ENCODE data around the gene FLVCR2.
"Not testable (repeated sequence)": the region's sequence is repeated elsewhere in the genome, so short reads cannot be mapped to it uniquely, and the experiment has no call there.

Gene FLVCR2

DNA sequence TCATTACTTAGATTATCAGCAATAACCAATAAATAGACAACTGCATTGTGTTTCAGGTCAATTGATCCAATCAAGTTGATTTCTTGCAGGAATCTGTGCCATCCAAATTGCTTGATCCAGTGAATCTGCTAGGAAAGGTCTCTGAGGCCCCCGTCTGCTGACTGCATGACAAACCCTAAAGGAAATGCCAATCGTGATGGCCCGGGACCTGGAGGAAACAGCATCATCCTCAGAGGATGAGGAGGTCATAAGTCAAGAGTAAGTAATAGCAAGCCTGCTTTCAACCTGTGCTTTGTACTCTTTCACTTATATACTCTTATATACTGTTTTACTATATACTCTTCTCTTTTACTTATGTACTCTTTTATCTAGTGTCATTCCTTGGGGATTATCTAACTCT is 84.5 kb downstream of the FLVCR2 start:
- DNase-seq (ENCODE audit: low spot score) = no peak

- no peak for DNase-seq (ENCODE audit: low spot score)
Observed at GRCh38 chr14:75667099-75667765, 88.8 kb downstream of the FLVCR2 start.

DNA sequence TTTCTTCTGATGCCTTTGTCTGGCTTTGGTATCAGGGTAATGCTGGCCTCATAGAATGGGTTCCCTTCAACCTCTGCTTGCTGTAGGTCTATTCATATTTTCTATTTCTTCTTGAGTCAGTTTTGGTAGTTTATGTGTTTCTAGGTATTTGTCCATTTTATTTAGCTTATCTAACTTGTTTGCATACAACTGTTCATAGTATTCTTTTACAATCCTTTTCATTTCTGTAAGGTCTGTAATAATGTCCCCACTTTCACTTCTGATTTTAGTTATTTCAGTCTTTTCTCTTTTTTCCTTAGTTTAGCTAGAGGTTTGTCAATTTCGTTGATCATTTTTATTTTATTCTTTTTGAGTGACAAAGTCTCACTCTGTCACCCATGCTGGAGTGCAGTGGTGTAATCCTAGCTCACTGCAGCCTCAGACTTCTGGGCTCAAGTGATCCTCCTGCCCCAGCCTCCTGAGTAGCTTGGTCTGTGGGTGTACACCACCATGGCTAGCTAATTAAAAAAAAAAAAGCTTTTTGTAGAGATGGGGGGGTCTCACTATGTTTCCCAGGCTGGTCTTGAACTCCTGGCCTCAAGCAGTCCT is 94.3 kb downstream of the FLVCR2 start:
- no peak for DNase-seq (ENCODE audit: low spot score)

DNA sequence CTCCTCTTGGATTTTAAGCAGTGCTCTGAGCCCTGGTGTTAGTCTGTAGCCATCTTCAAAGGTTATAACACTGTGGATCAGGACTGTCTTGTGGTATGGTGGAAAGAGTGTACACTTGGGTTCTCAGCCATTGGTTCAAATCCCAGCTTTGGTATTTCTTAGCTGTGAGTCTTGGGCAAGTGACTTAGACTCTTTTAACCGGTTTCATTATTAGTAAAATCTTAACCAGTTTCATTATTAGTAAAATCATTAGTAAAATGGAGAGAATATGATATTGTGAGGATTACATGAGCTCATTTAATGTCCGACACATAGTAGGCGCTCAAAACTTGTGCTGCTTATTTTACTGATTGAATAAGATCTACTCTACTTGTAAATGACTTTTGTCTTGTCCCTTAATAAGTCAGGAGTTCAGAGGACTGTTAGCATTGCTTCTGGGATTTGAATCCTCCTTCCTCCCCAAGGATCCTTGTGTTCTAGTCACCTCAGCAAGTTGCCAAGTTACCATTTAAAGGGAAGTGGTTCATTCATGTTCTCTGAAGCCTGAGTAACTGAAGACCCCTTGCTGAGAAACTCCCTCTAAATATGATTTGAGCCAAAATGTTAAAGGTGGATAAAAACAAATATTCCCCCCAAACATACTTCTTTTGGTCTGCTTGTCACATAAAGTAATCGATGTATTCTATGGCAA is 95.1 kb downstream of the FLVCR2 start:
- no peak for DNase-seq (ENCODE audit: low spot score)

GRCh38 chr14:75675265-75675960 is 97.0 kb downstream of the FLVCR2 start:
- DNase-seq (ENCODE audit: low spot score) = no peak

DNA sequence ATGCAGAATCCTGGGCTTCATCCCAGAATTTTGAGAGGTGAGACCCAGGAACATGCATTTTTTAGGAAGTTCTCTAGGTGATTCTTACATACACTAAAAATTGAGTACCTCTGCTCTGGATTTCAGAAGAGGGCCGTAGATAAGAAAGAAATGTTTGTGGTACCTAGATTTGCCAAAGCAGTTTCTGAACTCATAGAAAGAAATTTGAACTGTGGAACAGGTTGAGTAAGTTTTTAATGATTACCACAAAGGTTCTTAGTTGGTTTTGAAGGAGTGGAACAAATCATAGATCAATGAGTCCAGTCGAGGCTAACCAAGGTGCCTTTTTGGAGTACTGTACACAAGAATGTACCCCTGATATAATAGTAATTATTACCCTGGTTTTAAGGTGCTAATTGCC is 107.5 kb downstream of the FLVCR2 start:
- DNase-seq (ENCODE audit: low spot score) = no peak

DNA sequence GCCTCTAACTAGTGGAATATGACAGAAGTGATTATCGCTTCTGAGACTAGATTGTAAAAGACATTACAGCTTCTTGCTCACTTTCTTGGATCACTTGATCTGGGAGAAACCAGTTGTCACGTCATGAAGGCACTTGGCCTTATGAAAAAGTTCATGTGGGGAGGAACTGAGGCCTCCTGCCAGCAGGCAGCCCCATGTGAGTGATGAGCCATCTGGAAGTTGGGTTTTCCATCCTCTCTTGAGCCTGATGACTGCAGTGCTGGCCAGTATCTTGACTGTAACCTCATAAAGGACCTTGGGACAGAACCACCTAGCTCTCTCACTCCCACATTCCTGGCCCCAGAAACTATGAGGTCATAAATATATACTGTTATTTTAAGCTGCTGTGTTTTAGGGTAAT is 110.6 kb downstream of the FLVCR2 start:
- DNase-seq (ENCODE audit: low spot score) = no peak

DNA sequence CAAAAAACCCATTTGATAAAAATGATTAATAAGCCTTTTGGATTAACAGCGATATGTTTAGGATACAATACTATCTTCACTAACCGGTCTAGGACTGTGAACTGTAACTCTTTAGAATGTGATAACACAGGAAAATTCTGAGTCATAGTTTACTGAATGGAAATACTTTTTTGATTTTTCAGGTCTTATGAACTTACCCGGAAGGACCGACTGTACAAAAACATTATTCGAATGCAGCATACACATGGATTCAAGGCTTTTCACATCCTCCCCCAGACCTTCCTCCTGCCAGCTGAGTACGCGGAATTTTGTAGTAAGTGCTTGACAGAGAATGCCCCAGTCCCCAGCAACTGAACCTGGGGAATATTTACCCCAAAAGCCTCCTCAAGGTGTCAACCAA is 111.6 kb downstream of the FLVCR2 start:
- DNase-seq (ENCODE audit: low spot score) = no peak

DNA sequence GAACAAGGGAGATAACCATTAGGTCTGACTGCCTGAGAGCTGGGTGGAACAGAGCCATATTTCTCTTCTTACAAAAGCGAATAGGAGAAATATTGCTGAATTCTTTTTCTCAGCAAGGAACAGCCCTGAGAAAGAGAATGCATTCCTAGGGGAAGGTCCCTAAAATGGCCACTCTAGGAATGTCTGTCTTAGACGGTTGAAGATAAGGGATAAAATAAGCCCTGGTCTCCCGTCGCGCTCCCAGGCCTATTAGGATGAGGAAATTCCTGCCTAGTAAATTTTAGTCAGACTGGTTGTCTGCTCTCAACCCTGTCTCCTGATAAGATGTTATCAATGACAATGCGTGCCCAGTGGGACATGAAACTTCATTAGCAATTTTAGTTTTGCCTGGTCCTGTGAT is 116.6 kb downstream of the FLVCR2 start:
- DNase-seq (ENCODE audit: low spot score) = not testable (repeated sequence)

DNA sequence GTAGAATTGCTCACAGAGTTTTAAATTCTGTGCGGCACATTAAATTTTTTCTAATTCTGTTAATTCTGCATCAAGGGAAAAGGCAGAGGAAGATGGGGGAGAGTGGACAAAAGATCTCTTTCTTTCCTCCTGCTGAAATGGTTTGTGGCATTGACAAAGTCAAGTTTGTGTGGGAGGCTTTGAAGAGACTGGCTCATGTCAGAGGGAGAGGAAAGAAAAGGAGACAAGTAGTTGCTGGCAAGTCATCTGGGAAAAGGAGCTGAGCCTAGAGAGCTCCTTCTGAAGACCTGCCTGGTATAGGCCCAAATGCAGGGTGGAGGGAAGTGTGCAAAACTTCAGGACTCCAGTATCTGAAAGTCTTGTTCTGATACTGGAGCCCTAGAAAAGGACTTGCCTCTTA is 119.0 kb downstream of the FLVCR2 start:
- DNase-seq (ENCODE audit: low spot score) = no peak

All from LoVo (cell line).